Measurements from ENCODE around the gene SLC30A3.

- TF ChIP-seq CTCF (IDR thresholded peaks at IDR 0.05 in 2 of 3, conservative IDR thresholded peaks at IDR 0.05 in 1 of 3; ENCODE audit: control insufficient read depth in 2 of 3, extremely low read depth in 1 of 3, insufficient read depth in 1 of 3, low read depth in 3 of 3, low read length in 3 of 3) (no peak), HCFC1 (IDR thresholded peaks at IDR 0.05; ENCODE audit: low read length) (no peak), SMC3 (IDR thresholded peaks at IDR 0.05; ENCODE audit: borderline replicate concordance, low read length) (no peak), ZSCAN29 (IDR thresholded peaks at IDR 0.05) (no peak), CHD2 (IDR thresholded peaks at IDR 0.05; ENCODE audit: borderline replicate concordance, low read depth, low read length) (no peak), USF2 (IDR thresholded peaks at IDR 0.05; ENCODE audit: borderline replicate concordance, low read depth, low read length) (no peak), REST (IDR thresholded peaks at IDR 0.05; ENCODE audit: low read depth, low read length) (no peak), ZBTB4 (CRISPR knock-in tag; IDR thresholded peaks at IDR 0.05) (no peak), ZNF24 (IDR thresholded peaks at IDR 0.05) (no peak)
Observed at GRCh38 chr2:27261926-27262298, 935 bp downstream of the SLC30A3 start.

All from GM12878 (cell line).